ENCODE measurements around the gene GALNT2. TPM values are rescaled to one million over a fixed set of nuclear protein-coding genes. Genes with fewer than 3 reads are reported as not detected.

Gene GALNT2
- total RNA-seq, 1 donor from 2014 or later = 60.7 TPM

GRCh38 chr1:230246551-230246950 is 179.5 kb downstream of the GALNT2 start:
- no peaks in the 10 kb centered on the region for H3K27me3 ChIP-seq (ENCODE audit: control insufficient read depth, insufficient read depth, low read length)
- peaks cover 1% of the 10 kb centered on the region for H3K36me3 ChIP-seq (ENCODE audit: control insufficient read depth, insufficient read depth, low read length)
- DNase-seq (ENCODE audit: low read depth) = no peak
- no peak for TF ChIP-seq CTCF (IDR thresholded peaks at IDR 0.05; ENCODE audit: insufficient read depth, low read length, poor library complexity, severe bottlenecking)
- no peak overlapping the region for H3K4me3 ChIP-seq (ENCODE audit: low read depth, low read length)

- no peaks in the 10 kb centered on the region for H3K27me3 ChIP-seq (ENCODE audit: control insufficient read depth, insufficient read depth, low read length)
- H3K4me3 ChIP-seq (ENCODE audit: low read depth, low read length) = no peak overlapping the region
- TF ChIP-seq CTCF (IDR thresholded peaks at IDR 0.05; ENCODE audit: insufficient read depth, low read length, poor library complexity, severe bottlenecking) = no peak
- H3K36me3 ChIP-seq (ENCODE audit: control insufficient read depth, insufficient read depth, low read length) = peaks cover 1% of the 10 kb centered on the region
- no peak for DNase-seq (ENCODE audit: low read depth)
Measured at GRCh38 chr1:230248016-230248888, 181.2 kb downstream of the GALNT2 start.

- H3K36me3 ChIP-seq (ENCODE audit: control insufficient read depth, insufficient read depth, low read length) = peaks cover 1% of the 10 kb centered on the region
- TF ChIP-seq CTCF (IDR thresholded peaks at IDR 0.05; ENCODE audit: insufficient read depth, low read length, poor library complexity, severe bottlenecking) = no peak
Measured at GRCh38 chr1:230248889-230249270, 181.8 kb downstream of the GALNT2 start.

GRCh38 chr1:230249695-230250480 is 182.8 kb downstream of the GALNT2 start:
- DNase-seq (ENCODE audit: low read depth) = no peak
- Histone ChIP-seq H3K27me3 (ENCODE audit: control insufficient read depth, insufficient read depth, low read length) (no peaks in the 10 kb centered on the region), H3K4me3 (ENCODE audit: low read depth, low read length) (no peak overlapping the region), H3K36me3 (ENCODE audit: control insufficient read depth, insufficient read depth, low read length) (peaks cover 1% of the 10 kb centered on the region)
- TF ChIP-seq CTCF (IDR thresholded peaks at IDR 0.05; ENCODE audit: insufficient read depth, low read length, poor library complexity, severe bottlenecking) = no peak

More at GRCh38 chr1:230248889-230249270, 181.8 kb downstream of the GALNT2 start:
- H3K27me3 ChIP-seq (ENCODE audit: control insufficient read depth, insufficient read depth, low read length) = no peaks in the 10 kb centered on the region
- DNase-seq (ENCODE audit: low read depth) = no peak
- no peak overlapping the region for H3K4me3 ChIP-seq (ENCODE audit: low read depth, low read length)

GRCh38 chr1:230250666-230251065 is 183.6 kb downstream of the GALNT2 start:
- H3K36me3 ChIP-seq (ENCODE audit: control insufficient read depth, insufficient read depth, low read length) = peaks cover 1% of the 10 kb centered on the region
- DNase-seq (ENCODE audit: low read depth) = no peak
- no peak overlapping the region for H3K4me3 ChIP-seq (ENCODE audit: low read depth, low read length)
- H3K27me3 ChIP-seq (ENCODE audit: control insufficient read depth, insufficient read depth, low read length) = no peaks in the 10 kb centered on the region
- TF ChIP-seq CTCF (IDR thresholded peaks at IDR 0.05; ENCODE audit: insufficient read depth, low read length, poor library complexity, severe bottlenecking) = no peak

Data from kidney epithelial cell (primary cell).